Skin epidermis (tissue), 12 donors: ENCODE results near the gene PNMA5.

ENCODE experiments used
- H3K27ac ChIP-seq, 21 experiments: fragments of 200-600 bp; sonication (generic) in 11 of 21; one replicate each; pipeline ENCODE4 v1.5.0; 2020; ENCODE audit warnings: mild to moderate bottlenecking in 3 of 21, inconsistent platforms in 2 of 21, moderate library complexity in 2 of 21
- H3K4me3 ChIP-seq, 7 experiments: fragments of 200-600 bp; sonication (generic) in 2 of 7; one replicate each; pipeline ENCODE4 v1.5.0; 2020; ENCODE audit warnings: inconsistent platforms in 2 of 7, mild to moderate bottlenecking in 2 of 7, moderate library complexity in 1 of 7

PNMA5 gene

GRCh38 chrX:152959626-152960025, 34.3 kb downstream of the PNMA5 start:
- Histone ChIP-seq H3K27ac (no peak overlapping the region), H3K4me3 (no peak overlapping the region)

GRCh38 chrX:152958524-152959465, 35.1 kb downstream of the PNMA5 start:
- Histone ChIP-seq H3K4me3 (peak overlapping the region in 1 of 7 experiments; percentile 9), H3K27ac (peak overlapping the region in 16 of 21 experiments; percentile 8 to 79 (median 53))

DNA sequence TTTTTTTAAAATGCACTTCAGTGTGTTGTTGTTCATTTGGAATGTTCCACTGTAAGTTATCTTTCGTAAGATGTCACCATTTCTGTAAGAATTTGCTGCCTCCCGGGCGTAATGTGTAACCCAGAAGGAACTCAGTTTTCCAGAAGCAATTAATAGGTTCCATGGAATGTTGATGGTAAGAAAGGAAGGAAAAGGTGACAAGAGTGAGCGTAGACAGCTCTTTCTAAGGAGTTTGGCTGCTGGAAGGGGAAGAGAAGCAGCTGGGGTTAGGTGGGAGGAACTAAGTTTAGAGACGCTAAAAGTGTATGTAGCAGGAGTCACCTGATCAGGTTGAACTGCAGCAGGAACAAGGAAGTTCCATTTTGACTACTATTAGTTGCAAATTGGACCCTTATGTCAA, 35.9 kb downstream of the PNMA5 start:
- Histone ChIP-seq H3K27ac (peak overlapping the region in 15 of 21 experiments; percentile 8 to 79 (median 55)), H3K4me3 (peak overlapping the region in 1 of 7 experiments; percentile 9)

- no peak overlapping the region for H3K4me3 ChIP-seq
Measured at GRCh38 chrX:152950786-152951185, 43.1 kb downstream of the PNMA5 start.

DNA sequence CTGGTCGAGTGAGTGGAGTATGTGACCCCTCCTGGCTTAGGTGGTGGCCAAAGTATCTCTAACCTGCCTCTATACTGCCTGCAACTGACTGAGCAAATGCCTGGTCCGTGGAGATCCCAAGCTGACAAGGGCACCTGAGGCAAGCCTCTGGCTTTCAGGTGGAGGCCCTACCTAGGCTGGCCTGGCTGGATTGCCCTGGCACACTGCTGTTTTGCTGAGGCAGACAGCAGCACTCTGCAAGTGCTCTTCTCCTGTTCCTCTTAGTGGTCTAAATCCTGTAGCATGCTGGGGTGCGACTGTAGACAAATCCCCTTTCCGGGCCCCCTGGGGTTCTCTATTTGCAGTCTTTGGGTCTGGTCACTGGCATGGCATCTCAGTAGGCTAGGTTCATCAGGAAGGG, 44.8 kb downstream of the PNMA5 start:
- Histone ChIP-seq H3K4me3 (no peak overlapping the region), H3K27ac (no peak overlapping the region)

More at GRCh38 chrX:152950786-152951185, 43.1 kb downstream of the PNMA5 start:
- H3K27ac ChIP-seq: no peak overlapping the region

- H3K27ac ChIP-seq: no peak overlapping the region
- no peak overlapping the region for H3K4me3 ChIP-seq
Measured at GRCh38 chrX:152946681-152947080, 47.2 kb downstream of the PNMA5 start.

GRCh38 chrX:152945021-152945979, 48.6 kb downstream of the PNMA5 start:
- H3K27ac ChIP-seq: no peak overlapping the region
- no peak overlapping the region for H3K4me3 ChIP-seq

- Histone ChIP-seq H3K27ac (no peak overlapping the region), H3K4me3 (no peak overlapping the region)
Measured at GRCh38 chrX:152943826-152944225, 50.1 kb downstream of the PNMA5 start.

DNA sequence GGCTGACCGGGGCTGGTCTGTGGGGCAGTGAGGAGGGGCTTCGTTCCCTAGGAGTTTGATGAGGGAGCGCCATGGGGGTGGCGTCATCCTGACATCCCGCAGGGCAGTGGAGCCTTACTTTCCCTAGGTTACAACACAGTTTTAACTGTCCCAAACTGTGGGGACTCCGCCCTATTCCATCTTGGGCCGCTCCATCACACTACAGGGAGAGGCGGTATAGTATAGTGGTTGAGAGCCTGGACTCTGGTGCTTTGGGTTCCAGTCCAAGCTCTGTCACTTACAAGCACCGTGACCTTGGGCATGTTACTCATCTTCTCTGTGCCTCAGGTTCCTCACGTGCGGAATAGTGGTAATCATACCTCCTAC, 51.9 kb downstream of the PNMA5 start:
- H3K4me3 ChIP-seq: peak overlapping the region; percentile 31 to 55 (median 48)
- peak overlapping the region in 20 of 21 experiments; percentile 52 to 90 (median 80) for H3K27ac ChIP-seq

DNA sequence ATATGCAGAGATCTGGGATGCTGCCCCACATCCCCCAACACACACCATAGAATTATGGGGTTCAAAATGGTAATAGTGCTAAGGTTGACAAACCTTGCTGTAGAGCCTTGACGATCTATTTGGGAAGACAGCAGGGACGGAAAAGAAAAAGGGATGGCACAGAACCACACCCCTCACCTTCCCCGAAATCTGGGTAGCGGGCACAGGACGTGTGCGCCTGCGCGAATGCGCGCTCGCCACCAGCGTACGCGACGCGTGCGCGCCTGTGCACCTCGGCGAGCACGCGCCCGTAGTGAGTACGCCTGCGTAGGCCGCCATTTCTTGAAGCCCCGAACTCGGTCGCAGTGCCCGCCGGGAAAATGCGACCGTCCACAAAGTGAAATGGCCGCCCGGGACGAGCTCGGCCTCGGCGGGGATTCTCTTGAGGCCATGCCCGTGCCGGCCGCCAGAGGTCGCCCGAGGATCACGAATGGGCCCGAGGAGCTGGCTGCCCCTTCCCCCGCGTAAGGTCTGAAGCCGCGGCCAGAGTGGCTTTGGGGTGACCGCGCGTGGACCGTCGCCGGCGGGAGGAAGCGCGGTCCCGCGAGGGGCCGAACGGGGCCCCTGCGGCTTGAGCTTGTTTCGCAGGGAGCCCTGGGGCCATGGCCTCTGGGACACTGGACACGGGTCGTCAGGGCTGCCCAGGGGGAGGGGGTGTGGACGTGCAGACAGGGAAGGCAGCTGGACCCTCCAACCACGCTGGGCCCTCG, 52.4 kb downstream of the PNMA5 start:
- Histone ChIP-seq H3K27ac (peak overlapping the region in 20 of 21 experiments; percentile 52 to 90 (median 80)), H3K4me3 (peak overlapping the region; percentile 31 to 55 (median 48))
